NCI-H146 treated with DMSO at 0.1 percent for 48 hours (cell line): ENCODE data around the gene IFNLR1.

Experiments
- DNase-seq: peaks from one replicate; lab custom pipeline; 2025; ENCODE audit not compliant: unreplicated experiment; lab: John Stamatoyannopoulos, UW

Gene IFNLR1

GRCh38 chr1:24206083-24206464, 19.0 kb upstream of the IFNLR1 start:
- DNase-seq: no peak

GRCh38 chr1:24205345-24206082, 18.4 kb upstream of the IFNLR1 start:
- DNase-seq: no peak

DNA sequence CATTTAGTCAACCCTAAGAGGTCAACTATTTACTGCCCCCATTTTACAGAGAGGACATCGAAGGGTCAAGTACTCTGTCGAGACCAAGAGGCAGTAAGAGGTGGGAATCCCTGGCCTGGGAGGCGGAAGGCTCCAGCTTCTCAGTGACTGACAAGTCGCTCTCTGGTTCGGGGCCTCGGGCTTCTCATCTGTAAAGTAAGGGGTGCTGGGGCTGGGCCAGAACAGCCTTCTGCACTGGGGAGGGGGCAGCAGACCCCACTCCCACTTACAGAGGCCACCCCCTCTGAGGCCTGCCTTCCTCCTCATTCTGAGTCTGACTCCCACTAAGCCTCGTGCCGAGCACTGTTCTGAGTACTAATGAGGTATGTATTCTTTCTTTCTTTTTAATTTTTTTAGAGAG, 17.0 kb upstream of the IFNLR1 start:
- no peak for DNase-seq

DNA sequence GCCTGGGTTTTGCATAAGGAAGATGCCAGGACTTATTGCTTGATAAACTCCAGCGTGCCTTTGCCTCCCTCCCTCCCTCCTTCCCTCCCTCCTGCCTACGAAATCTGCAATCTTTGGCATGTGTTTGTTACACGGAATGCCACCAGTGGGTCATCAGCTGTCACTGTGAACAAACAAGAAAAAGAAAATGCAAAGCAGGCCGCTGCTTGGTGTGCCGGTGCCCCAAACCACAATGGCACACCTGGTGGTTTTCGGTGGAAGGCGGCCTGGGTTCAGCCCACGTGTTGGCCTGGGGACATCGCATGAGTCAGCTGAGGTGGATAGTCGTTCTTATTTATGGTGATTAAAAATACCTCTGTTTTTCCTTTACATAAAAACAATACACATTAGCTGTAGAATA, 16.3 kb upstream of the IFNLR1 start:
- DNase-seq: no peak

- no peak for DNase-seq
Measured at GRCh38 chr1:24202987-24203386, 15.9 kb upstream of the IFNLR1 start.

DNA sequence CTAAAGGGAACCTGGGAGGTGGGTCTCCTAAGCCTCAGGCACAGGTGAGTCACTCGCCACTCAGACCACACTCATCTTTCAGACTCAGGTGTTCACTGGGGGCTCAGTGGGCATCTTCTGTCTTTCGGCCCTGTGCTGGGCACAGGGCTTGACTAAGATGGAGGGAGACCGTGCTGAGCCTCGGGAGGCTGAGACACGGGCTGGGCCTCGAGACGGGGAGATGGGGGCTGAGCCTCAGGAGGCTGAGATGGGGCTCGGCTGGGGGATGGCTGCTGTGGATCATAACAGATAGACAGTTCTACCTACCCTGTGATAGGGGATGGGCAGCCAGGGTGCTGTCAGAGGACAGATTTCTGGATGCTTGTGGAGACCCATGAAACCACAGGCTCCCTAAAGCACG, 15.5 kb upstream of the IFNLR1 start:
- no peak for DNase-seq

DNA sequence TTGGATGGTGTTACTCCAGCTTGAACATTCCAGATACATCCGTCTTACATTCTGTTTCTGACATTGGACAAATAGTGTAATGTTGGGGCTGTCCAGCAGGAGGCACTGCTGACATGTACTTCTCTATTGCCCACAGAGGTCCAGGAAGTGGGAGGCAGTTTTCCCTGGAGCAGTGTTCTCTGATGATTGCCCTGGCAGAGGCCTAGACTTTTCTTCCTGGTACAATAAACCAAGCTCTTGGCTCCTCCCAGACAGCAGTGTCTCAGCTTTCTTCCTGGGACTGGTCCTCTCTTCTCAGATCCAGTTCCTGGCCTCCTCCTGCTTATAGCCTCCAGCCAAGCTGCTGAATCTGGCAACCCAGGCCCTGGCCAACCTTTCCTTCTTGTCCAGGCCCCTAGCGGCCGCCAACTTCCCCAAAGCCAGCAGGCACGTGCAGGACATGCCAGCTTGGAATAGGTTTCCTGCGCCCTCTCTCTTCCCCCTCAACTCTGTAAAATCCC, 14.9 kb upstream of the IFNLR1 start:
- DNase-seq: peak; percentile 21

- DNase-seq: peak; percentile 54
Measured at GRCh38 chr1:24199291-24199900, 12.3 kb upstream of the IFNLR1 start.

- no peak for DNase-seq
Measured at GRCh38 chr1:24198766-24199165, 11.7 kb upstream of the IFNLR1 start.

GRCh38 chr1:24195874-24196273, 8.8 kb upstream of the IFNLR1 start:
- DNase-seq: no peak

DNA sequence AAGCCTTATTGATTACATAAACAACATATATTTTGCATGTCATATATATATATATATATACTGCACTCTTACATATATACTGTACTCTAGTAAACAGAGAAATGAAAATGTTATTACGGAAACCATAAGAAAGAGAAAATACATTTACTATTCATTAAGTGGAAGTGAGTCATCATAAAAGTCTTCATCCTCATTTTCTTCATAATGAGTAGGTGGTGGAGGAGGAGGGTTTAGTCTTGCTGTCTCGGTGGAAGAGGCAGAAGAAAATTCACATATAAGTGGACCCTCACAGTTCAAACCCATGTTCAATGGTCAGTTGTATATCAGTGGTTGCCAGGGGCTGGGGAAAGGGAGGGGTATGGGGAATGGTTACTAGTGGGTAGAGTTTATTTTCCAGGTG, 8.0 kb upstream of the IFNLR1 start:
- no peak for DNase-seq

- no peak for DNase-seq
Measured at GRCh38 chr1:24193046-24193445, 6.0 kb upstream of the IFNLR1 start.

GRCh38 chr1:24191860-24192259, 4.8 kb upstream of the IFNLR1 start:
- no peak for DNase-seq

- DNase-seq: no peak
Measured at GRCh38 chr1:24190983-24191461, 3.9 kb upstream of the IFNLR1 start.

GRCh38 chr1:24189528-24189927, 2.4 kb upstream of the IFNLR1 start:
- no peak for DNase-seq

GRCh38 chr1:24186711-24186992, 437 bp downstream of the IFNLR1 start:
- DNase-seq: no peak

GRCh38 chr1:24186031-24186710, 918 bp downstream of the IFNLR1 start:
- DNase-seq: no peak

DNA sequence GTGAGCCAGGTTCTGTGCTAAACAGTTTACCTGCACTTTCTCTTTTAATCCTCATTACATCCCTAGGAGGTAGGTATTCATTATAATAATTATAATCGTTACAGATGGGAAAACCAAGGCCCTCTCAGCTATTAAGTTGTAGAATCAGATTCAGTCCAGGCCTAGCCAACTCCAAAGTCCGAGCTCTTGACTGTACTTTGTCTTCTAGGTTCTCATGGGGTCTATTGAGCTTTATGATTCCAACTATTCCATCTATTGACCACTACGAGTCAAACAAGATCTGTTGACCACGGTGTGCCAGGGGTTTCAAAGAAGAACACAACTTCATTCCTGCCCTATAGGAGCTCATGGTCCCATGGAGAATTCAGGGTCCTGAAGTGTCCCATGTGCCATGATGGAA, 2.0 kb downstream of the IFNLR1 start:
- no peak for DNase-seq

- no peak for DNase-seq
Measured at GRCh38 chr1:24182061-24182460, 5.0 kb downstream of the IFNLR1 start.

DNA sequence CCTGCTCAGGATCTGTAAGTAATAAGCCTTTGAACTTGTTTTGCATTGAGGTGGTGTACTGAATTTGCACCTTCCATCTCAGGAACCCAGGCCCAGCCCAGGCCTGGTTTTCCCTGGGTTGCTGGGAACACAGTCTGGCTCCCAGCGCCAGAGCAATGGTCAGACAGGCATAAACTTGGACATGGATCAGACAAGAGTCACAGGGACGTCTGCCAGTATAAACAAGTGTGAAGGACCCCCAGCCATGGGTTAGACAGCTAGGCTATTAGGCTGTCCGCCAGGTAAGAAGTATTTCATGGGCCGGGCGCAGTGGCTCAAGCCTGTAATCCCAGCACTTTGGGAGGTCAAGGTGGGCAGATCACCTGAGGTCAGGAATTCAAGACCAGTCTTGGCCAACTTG, 5.5 kb downstream of the IFNLR1 start:
- no peak for DNase-seq

DNA sequence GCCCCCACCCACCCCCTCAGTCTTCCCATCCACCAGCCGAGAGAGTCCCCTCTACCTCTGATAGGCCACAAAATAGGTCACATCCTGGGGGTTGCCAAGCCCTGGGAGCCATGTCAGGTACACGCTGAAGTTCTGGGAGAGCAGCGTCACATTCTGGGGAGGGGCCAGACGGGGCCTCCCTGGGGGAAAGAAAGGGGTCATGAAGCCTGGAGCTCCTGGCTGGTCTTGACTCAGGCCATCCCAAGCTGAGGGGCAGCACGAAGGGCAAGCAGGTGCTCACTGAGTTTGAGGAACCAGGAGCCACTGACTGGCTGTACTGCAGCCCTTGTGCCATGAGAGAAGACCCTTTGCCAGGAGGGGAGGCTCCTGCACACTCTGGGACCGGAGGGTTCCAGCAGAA, 6.4 kb downstream of the IFNLR1 start:
- no peak for DNase-seq

DNA sequence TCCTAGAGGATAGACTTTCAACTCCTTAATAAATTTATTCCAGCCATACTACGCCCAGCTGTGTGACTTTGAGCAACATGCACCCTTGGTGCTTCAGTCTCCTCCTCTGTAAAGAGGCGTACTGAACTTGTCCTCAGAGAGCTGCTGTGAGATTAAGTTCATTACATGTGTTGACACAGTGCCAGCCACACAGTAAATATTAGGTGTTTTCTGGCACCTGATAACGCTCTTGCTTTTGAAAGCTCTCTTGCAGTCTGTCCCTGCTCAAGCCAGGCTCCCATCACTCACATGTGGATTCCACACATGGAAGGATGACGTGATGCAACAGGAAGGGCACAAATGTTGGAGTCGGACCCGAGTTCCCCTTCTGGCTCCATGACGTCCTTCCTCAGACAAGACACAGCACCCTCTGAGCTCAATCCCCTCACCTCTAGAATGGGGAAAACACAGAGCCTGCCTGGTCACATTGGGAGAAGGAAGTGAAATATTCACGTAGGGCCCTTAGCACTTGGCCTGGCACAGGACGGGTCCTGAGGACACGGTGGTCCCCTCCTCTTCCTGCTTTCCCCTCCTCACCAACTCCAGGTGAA, 7.7 kb downstream of the IFNLR1 start:
- no peak for DNase-seq
